Dedifferentiated amniotic fluid mesenchymal stem cell (primary cell): ENCODE measurements around the gene PALLD.
A peak's percentile ranks its signal among the peaks of the same experiment; 100 is the strongest.
"Not testable (repeated sequence)": the region's sequence is repeated elsewhere in the genome, so short reads cannot be mapped to it uniquely, and the experiment has no call there.

Source experiments
- DNase-seq: peaks from one replicate; pipeline ENCODE4 v3.0.0-alpha.2; 2016; ENCODE audit errors: extremely low spot score

Gene PALLD

DNA sequence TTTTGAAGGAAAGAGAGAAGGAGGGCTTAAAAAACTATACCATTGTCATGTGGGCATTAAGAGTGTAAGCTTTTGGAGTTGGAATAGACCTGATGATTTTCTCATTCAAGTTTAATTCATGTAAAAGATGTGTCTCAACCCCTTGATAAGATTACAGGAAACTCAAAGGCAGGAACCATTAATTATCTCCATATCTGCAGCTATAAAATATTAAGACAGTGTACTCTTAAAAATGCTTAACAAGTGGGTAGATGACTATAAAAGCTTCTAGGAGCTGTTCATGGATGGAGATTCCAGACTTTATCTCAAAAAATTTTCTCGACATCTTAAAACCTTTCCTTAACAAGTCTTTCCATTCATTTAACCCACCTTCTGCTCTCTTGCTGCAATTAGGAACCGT is 208.3 kb downstream of the PALLD start:
- no peak for DNase-seq

DNA sequence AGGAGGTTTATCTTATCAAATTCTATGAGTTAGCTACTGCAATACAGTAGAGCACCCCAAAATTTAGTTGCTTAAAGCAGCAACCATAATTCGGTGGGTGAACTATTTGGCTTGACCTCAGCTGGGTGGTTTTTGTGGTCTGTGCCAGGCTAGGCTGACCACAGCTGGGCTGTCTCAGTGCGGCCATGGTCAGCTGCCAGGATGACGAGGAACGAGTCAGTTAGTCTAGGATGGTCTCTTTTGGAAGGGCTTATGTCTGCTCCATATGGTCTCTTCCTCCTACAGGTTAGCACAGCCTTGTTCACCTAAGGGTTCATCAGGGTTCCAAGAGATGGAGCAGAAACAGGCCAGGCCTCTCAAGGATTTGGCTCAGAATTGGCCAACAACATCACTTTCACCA is 210.4 kb downstream of the PALLD start:
- DNase-seq = no peak

- no peak for DNase-seq
These were observed 211.3 kb downstream of the PALLD start for GRCh38 chr4:168708108-168708507.

GRCh38 chr4:168710353-168710946 is 213.6 kb downstream of the PALLD start:
- DNase-seq = peak; percentile 71

- DNase-seq = no peak
These were observed 214.6 kb downstream of the PALLD start for GRCh38 chr4:168711197-168712140.

- no peak for DNase-seq
These were observed 215.6 kb downstream of the PALLD start for GRCh38 chr4:168712316-168712890.

DNA sequence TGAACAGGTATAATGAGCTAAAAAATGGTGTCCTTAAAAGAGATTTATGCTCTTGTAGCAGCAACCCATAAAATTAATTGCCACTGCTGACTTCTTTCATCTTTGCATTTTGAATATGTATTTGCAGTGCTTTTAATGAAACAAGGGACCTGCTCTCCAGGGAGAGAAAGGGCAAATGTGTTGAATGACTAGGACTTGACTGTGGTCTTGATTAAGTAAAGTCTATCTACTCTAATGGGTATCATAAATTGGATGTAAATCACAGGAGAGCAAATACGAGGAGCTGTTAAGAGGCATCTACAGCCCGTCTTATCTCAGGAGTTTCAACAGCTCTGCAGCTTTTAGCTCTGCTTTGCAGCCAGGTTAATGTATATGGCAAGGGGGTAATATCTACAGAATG is 216.4 kb downstream of the PALLD start:
- no peak for DNase-seq

DNA sequence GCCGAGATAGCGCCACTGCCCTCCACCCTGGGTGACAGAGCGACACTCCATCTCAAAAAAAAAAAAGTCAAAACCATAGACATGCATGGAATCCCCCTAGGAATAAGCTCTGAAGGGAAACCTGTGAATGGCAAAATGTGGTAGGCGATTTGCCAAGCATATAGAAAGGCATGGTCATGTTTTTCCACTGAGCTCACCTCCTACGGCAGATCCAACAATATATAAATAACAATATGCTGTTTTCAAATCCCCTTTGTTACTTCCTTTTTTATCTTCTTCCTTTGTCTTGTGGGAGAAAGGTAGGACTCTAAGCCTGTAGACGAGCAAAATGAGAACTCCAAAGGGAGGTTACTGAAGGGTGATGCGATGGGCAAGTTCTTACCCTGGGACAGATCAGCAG is 219.0 kb downstream of the PALLD start:
- no peak for DNase-seq

DNA sequence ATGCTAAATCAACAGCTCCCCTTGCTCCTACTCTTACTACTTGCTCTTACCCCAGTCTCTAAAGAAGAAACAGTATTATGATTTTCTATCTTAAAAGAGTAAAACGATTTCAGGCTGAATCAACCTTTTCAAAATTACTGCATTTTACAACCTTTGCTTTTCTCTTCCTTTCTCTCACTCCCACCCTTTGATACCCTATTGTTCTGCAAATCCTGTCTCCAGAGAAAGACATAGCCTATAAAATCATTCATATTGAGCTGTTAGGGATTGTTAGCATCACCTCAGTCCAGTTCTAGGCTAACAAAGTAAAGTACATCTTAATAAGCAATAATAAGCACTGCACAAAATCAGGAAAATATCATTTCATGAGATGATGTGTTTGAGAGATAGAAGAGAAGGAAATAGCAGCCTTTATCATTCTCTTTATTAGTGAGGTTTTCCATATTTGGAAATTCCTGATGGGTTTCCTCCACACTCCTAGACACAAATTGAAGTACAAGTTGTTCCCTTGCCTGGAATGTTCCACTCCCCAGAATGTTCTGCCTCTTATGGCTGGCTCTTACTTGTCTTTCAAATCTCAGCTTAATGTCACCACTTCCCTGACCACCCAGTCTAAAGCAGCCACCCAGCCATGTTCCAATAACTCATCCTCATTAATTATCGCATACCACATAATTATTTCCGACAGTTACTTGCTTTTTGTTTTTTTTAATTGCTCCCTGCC is 219.7 kb downstream of the PALLD start:
- no peak for DNase-seq

DNA sequence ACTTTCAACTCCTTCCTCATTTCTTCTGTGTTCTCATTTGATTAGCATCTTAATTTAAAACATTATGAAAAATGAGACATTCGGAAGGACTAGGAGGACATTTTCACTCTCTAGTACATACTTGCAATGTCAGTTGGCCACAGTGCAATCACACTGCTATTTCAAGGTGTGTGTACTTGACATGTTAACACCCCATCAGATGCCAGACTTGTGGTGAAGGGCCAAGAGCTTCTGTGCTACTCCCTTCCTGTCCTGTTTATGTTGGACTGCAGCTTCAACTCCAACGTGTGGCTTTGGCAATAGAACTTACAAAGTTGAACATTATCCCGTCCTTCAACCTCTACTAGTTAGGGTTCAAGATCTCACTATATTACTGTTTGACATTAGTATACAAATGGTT is 221.0 kb downstream of the PALLD start:
- DNase-seq = no peak

DNA sequence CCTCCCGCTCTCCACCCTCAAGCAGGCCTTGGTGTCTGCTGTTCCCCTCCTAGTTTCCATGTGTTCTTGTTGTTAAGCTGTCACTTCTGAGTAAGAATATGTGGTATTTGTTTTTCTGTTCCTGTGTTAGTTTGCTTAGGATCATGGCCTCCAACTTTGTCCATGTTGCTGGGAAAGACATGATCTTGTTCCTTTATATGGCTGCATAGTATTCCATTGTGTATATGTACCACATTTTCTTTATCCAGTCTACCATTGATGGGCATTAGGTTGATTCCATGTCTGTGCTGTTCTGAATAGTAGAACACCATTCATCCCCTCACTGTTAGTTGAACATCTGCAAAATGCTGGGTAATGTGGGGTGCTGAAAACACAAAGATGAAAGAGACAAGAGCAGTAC is 222.9 kb downstream of the PALLD start:
- no peak for DNase-seq

DNA sequence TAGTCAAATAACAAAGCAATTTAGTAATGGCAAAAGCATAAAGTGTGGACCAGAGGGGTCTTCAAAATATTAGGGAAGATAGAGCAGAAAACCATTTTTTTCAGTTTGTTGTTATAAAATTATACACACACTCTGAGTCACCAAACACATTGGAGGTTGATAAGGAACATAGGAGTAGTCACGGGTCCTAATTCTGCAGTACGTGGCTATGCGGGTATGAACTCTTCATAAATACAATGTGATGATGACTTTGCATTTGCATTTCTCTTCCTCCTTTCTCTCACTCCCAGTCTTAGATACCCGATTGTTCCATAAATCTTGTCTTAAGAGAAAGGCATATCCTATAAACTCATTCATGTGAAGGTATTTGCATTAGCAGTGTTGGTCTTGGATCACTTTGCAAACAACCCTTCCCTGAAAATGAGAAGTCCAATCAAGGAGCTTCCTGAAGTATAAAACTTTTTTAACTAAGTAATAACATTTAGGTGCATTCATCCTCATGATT is 223.6 kb downstream of the PALLD start:
- no peak for DNase-seq

GRCh38 chr4:168722391-168722790 is 225.5 kb downstream of the PALLD start:
- DNase-seq = no peak

DNA sequence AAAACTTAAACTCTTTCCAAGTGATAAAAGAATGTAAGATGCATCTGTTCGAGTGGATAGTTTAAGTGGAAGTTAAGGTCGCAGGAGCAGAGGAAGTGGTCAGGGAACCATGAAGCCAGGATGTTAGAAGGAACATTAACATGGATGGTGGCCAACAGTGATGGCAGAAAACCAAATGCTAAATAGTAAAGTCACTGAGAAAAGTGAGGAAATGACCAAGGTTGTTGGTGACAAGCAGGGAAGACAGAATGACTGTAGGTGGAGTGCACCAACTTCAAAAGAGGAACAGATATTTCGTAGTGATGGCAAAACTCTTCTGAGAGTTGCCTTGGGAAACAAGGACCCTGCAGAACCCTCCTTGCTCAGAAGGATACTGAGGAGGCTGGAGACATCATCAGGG is 226.2 kb downstream of the PALLD start:
- no peak for DNase-seq

DNA sequence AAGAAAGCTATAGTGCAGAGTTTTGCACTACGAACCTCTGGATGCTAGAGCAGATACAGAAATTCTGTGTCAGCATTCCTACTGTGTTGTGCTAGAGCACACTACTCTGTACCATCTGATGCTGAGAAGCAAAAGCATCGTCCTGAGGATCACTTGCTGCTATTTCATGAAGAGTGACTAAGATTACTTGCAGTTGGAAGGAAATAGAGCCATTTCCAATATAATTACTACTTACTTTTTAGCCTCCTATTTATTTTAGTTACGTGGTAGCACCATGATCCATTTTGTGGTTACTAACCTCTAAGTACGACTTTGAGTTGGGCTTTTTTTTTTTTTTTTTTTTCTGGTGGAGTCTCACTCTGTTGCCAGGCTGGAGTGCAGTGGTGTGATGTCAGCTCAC is 226.7 kb downstream of the PALLD start:
- DNase-seq = no peak

- no peak for DNase-seq
These were observed 227.4 kb downstream of the PALLD start for GRCh38 chr4:168724243-168724642.

DNA sequence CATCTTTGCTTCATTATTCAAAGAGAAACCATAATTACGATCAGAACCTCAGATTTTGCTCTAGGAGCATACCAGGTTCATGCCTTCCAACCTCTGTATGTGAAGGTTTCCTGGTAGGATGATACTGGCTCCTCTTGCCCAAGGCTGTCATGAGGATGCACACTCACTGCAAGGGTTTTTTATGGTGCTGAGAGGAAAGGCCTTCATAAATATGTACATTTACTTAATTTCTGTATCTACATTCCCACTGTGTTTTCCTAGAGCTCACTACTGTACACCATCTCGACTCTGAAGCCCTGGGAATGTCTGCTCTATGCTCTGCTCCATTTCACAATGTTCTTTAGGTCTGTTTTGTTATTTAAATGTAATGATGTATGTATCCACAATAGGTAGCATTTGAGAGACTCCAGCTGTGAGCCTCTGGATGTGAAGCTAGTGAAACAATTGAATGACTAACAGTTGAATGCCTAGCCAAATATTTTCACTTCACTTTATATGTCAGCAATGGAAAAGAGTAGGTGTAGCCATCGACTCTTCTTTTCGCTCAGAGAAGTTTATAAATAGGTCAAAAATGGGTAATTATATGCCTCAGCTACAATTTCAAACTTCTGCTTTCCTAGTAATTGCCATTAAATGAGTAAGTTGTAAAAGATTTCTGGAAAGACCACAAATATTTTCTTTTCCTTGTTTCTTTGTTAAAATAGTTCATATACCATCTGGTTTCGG is 228.0 kb downstream of the PALLD start:
- peak; percentile 34 for DNase-seq

- DNase-seq = no peak
These were observed 229.1 kb downstream of the PALLD start for GRCh38 chr4:168725930-168726329.

DNA sequence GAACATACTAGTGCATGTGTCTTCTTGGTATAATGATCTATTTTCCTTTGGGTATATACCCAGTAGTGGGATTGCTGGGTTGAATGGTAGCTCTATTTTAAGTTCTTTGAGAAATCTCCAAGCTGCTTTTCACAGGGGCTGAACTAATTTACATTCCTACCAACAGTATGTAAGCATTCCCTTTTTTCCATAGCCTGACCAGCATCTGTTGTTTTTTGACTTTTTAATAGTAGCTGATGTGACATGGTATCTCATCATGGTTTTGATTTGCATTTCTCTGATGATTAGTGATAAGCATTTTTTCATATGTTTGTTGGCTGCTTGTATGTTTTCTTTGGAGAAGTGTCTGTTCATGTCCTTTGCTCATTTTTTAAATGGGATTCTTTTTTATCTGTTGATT is 230.3 kb downstream of the PALLD start:
- not testable (repeated sequence) for DNase-seq

DNA sequence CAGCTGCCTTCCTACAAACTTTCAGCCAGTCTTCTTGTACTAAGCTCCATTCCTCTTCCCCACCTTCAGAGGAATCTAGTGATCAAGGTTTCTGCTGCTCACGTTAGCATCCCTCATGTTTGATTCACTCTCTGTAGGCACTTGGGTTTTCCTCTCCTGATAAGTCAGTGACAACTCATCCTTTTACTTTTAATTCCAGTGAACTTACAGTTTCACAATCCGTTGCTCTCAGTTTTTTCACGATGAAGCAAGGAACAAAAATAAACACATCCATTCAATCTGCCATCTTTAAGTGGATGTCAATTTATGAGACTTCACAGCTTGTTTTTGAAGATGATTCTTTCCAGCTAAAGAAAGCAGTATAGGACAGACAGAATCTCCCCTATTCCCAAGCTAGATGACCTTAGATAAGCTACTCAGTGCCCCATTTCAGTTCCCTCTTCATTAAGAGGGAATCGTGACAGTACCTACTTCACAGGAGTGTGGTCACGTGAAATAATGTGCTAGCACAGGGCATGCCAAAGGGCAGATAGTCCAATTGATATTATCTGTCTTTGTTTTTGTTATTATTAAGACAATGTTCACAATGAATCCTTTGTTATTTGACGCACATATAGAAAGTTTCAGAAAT is 234.3 kb downstream of the PALLD start:
- DNase-seq = no peak
